Neural crest cell (in vitro differentiated cells): ENCODE measurements around the gene SPOCK1. TPM values are rescaled to one million over a fixed set of nuclear protein-coding genes. Genes with fewer than 3 reads are reported as not detected.

Experiments used
- DNase-seq: peaks from one replicate; pipeline ENCODE4 v3.0.0; 2021; ENCODE audit warnings: low read depth, mixed read lengths, low spot score
- H3K27ac Mint-ChIP-seq: one replicate; pipeline ENCODE4 v1.8.0; 2021; ENCODE audit warnings: mild to moderate bottlenecking, mixed read lengths; ENCODE audit not compliant: unreplicated experiment
- H3K27me3 Mint-ChIP-seq: 2 replicates; pipeline ENCODE4 v1.8.0; 2021; ENCODE audit warnings: low read depth, mild to moderate bottlenecking, mixed read lengths
- H3K36me3 Mint-ChIP-seq: 2 replicates; pipeline ENCODE4 v1.8.0; 2021; ENCODE audit warnings: low read depth, mild to moderate bottlenecking, mixed read lengths
- H3K4me1 Mint-ChIP-seq: 2 replicates; pipeline ENCODE4 v1.8.0; 2021; ENCODE audit warnings: mixed read lengths
- H3K4me3 Mint-ChIP-seq: one replicate; pipeline ENCODE4 v1.8.0; 2021; ENCODE audit warnings: mild to moderate bottlenecking, mixed read lengths
- H3K9me3 Mint-ChIP-seq: 2 replicates; pipeline ENCODE4 v1.8.0; 2021; ENCODE audit warnings: mixed read lengths
- CTCF ChIP-seq: fragments of 200-600 bp; sonication (generic); conservative IDR thresholded peaks from 2 replicates; pipeline ENCODE4 v1.5.0; 2021; ENCODE audit warnings: antibody characterized with exemption, mild to moderate bottlenecking
- total RNA-seq: library from RNA; stranded (reverse); gene quantifications from 2 replicates; pipeline ENCODE4 v1.2.1, GENCODE V29; 2021

SPOCK1 gene
- total RNA-seq, 1 donor from 2014 or later = 89.7 TPM

GRCh38 chr5:137312011-137312410 is 187.1 kb downstream of the SPOCK1 start:
- Mint-ChIP-seq H3K27ac (no peak overlapping the region), H3K4me3 (no peak overlapping the region), H3K4me1 (peaks cover 8% of the 10 kb centered on the region), H3K36me3 (no peaks in the 10 kb centered on the region), H3K9me3 (no peaks in the 10 kb centered on the region), H3K27me3 (peaks cover 7% of the 10 kb centered on the region)
- no peak for DNase-seq
- no peak for TF ChIP-seq CTCF

GRCh38 chr5:137310051-137310730 is 188.9 kb downstream of the SPOCK1 start:
- H3K4me1 Mint-ChIP-seq = peaks cover 11% of the 10 kb centered on the region
- no peak for TF ChIP-seq CTCF
- DNase-seq = no peak
- no peak overlapping the region for H3K27ac Mint-ChIP-seq
- H3K9me3 Mint-ChIP-seq = no peaks in the 10 kb centered on the region
- H3K4me3 Mint-ChIP-seq = no peak overlapping the region
- H3K36me3 Mint-ChIP-seq = no peaks in the 10 kb centered on the region
- H3K27me3 Mint-ChIP-seq = peaks cover 4% of the 10 kb centered on the region

- no peak for DNase-seq
- no peaks in the 10 kb centered on the region for H3K36me3 Mint-ChIP-seq
- no peak for TF ChIP-seq CTCF
- H3K4me3 Mint-ChIP-seq = no peak overlapping the region
- no peaks in the 10 kb centered on the region for H3K9me3 Mint-ChIP-seq
- peaks cover 11% of the 10 kb centered on the region for H3K4me1 Mint-ChIP-seq
- H3K27ac Mint-ChIP-seq = no peak overlapping the region
- H3K27me3 Mint-ChIP-seq = no peaks in the 10 kb centered on the region
These were observed 189.8 kb downstream of the SPOCK1 start for GRCh38 chr5:137309290-137309689.

- DNase-seq = no peak
These were observed 190.8 kb downstream of the SPOCK1 start for GRCh38 chr5:137308311-137308710.

GRCh38 chr5:137306903-137307302 is 192.2 kb downstream of the SPOCK1 start:
- Mint-ChIP-seq H3K9me3 (no peaks in the 10 kb centered on the region), H3K4me1 (peaks cover 11% of the 10 kb centered on the region), H3K36me3 (no peaks in the 10 kb centered on the region), H3K4me3 (no peak overlapping the region), H3K27me3 (no peaks in the 10 kb centered on the region), H3K27ac (no peak overlapping the region)
- DNase-seq = no peak
- TF ChIP-seq CTCF = no peak

More at GRCh38 chr5:137308311-137308710, 190.8 kb downstream of the SPOCK1 start:
- no peak for TF ChIP-seq CTCF
- H3K9me3 Mint-ChIP-seq = no peaks in the 10 kb centered on the region
- peaks cover 11% of the 10 kb centered on the region for H3K4me1 Mint-ChIP-seq
- no peaks in the 10 kb centered on the region for H3K36me3 Mint-ChIP-seq
- no peak overlapping the region for H3K27ac Mint-ChIP-seq
- no peak overlapping the region for H3K4me3 Mint-ChIP-seq
- H3K27me3 Mint-ChIP-seq = no peaks in the 10 kb centered on the region
